ENCODE measurements around the gene PPP6R2.

PPP6R2 gene

DNA sequence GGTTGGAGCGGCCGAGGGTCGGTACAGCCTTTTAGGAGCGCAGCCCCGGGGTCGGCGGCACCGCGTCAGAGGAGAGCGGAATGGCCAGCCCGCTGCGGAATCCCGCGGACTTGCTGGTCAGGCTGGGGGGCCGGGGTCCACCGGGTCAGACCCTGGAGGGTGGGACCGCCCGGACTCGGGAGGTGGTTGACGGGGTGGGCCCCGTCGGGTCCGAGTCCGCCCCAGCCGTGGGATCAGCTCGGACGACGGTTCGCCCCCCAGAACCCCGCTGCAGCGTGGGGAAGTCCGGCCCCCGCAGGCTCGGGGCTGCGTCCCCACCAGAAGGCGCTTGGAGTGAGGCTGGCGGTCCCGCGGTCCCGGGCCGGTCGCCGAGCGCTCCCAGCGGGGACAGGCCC, 137.9 kb downstream of the PPP6R2 start:
- H3K79me2 ChIP-seq (ENCODE audit: control insufficient read depth, low read length): no peaks in the 10 kb centered on the region
- peaks cover 23% of the 10 kb centered on the region for H3K4me1 ChIP-seq (ENCODE audit: control insufficient read depth, low read length)
- peaks cover 32% of the 10 kb centered on the region for H3K27me3 ChIP-seq (ENCODE audit: control insufficient read depth, low read length)
- TF ChIP-seq EZH2phosphoT487 (IDR thresholded peaks at IDR 0.05; ENCODE audit: borderline replicate concordance, low read length): no peak
- TF ChIP-seq, protein P1, sequence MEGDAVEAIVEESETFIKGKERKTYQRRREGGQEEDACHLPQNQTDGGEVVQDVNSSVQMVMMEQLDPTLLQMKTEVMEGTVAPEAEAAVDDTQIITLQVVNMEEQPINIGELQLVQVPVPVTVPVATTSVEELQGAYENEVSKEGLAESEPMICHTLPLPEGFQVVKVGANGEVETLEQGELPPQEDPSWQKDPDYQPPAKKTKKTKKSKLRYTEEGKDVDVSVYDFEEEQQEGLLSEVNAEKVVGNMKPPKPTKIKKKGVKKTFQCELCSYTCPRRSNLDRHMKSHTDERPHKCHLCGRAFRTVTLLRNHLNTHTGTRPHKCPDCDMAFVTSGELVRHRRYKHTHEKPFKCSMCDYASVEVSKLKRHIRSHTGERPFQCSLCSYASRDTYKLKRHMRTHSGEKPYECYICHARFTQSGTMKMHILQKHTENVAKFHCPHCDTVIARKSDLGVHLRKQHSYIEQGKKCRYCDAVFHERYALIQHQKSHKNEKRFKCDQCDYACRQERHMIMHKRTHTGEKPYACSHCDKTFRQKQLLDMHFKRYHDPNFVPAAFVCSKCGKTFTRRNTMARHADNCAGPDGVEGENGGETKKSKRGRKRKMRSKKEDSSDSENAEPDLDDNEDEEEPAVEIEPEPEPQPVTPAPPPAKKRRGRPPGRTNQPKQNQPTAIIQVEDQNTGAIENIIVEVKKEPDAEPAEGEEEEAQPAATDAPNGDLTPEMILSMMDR (IDR thresholded peaks at IDR 0.05; ENCODE audit: low read depth, low read length, poor library complexity, severe bottlenecking): no peak
- no peak overlapping the region for H3K27ac ChIP-seq (ENCODE audit: low read depth, low read length)
- peak overlapping the region; percentile 72 for H3K4me3 ChIP-seq (ENCODE audit: low read length)
- no peaks in the 10 kb centered on the region for H4K20me1 ChIP-seq (ENCODE audit: control insufficient read depth, insufficient read depth, low read depth, low read length)
- H3K9me3 ChIP-seq (ENCODE audit: control insufficient read depth, insufficient read depth, low read length): no peaks in the 10 kb centered on the region
- H3K36me3 ChIP-seq (ENCODE audit: control insufficient read depth, low read length): no peaks in the 10 kb centered on the region
- H3K9me2 ChIP-seq (replicated peaks; ENCODE audit: control insufficient read depth, low read length): no peaks in the 10 kb centered on the region
- H3F3A ChIP-seq (ENCODE audit: control insufficient read depth, insufficient read depth): no peaks in the 10 kb centered on the region
- peak overlapping the region; percentile 80 for H3K4me2 ChIP-seq (ENCODE audit: low read length)

DNA sequence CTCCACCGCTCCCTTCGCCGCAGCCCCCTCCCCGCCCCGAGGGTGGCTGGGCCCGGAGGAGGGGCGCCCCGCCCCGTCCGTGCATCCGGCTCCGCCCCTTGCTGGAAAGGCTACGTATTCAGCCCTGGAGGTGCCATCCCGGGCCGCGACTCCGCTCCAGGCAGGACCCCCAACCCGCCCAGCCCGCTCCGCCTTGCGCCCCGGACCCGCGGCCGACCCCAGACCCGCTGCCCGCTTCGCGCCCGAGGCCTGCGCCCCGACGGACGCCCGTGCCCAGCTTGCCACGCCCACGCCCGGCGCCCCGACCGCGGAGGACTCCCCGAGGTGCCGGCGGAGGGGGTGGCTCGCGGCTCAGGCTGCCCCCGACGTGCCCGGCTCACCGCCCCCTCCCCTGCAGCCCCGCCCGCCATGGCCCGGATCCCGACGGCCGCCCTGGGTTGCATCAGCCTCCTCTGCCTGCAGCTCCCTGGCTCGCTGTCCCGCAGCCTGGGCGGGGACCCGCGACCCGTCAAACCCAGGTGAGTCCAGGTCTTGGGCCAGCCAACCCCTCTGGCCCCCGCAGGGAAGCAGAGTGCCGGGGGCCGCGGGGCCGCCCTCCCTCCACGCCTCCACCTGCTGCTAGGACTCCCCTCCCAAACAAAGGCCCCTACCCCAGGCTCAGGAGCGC, 138.4 kb downstream of the PPP6R2 start, which contains the start of gene ADM2:
Gene ADM2 (plus strand): TSS at position 104 of the 667 bp plus-strand sequence. CDS start 305 bp downstream, at position 409.
- no peaks in the 10 kb centered on the region for H3F3A ChIP-seq (ENCODE audit: control insufficient read depth, insufficient read depth)
- no peaks in the 10 kb centered on the region for H3K9me2 ChIP-seq (replicated peaks; ENCODE audit: control insufficient read depth, low read length)
- peaks cover 32% of the 10 kb centered on the region for H3K27me3 ChIP-seq (ENCODE audit: control insufficient read depth, low read length)
- no peak within 1 kb of the TSS for H3K27ac ChIP-seq (ENCODE audit: low read depth, low read length)
- H3K4me2 ChIP-seq (ENCODE audit: low read length): peak within 1 kb of the TSS; percentile 80
- H3K4me1 ChIP-seq (ENCODE audit: control insufficient read depth, low read length): peaks cover 23% of the 10 kb centered on the region
- H3K9me3 ChIP-seq (ENCODE audit: control insufficient read depth, insufficient read depth, low read length): no peaks in the 10 kb centered on the region
- no peak for TF ChIP-seq EZH2phosphoT487 (IDR thresholded peaks at IDR 0.05; ENCODE audit: borderline replicate concordance, low read length)
- TF ChIP-seq, protein P1 (IDR thresholded peaks at IDR 0.05; ENCODE audit: low read depth, low read length, poor library complexity, severe bottlenecking): no peak
- H3K36me3 ChIP-seq (ENCODE audit: control insufficient read depth, low read length): no peaks in the 10 kb centered on the region
- no peaks in the 10 kb centered on the region for H4K20me1 ChIP-seq (ENCODE audit: control insufficient read depth, insufficient read depth, low read depth, low read length)
- peak within 1 kb of the TSS; percentile 72 for H3K4me3 ChIP-seq (ENCODE audit: low read length)
- H3K79me2 ChIP-seq (ENCODE audit: control insufficient read depth, low read length): no peaks in the 10 kb centered on the region

DNA sequence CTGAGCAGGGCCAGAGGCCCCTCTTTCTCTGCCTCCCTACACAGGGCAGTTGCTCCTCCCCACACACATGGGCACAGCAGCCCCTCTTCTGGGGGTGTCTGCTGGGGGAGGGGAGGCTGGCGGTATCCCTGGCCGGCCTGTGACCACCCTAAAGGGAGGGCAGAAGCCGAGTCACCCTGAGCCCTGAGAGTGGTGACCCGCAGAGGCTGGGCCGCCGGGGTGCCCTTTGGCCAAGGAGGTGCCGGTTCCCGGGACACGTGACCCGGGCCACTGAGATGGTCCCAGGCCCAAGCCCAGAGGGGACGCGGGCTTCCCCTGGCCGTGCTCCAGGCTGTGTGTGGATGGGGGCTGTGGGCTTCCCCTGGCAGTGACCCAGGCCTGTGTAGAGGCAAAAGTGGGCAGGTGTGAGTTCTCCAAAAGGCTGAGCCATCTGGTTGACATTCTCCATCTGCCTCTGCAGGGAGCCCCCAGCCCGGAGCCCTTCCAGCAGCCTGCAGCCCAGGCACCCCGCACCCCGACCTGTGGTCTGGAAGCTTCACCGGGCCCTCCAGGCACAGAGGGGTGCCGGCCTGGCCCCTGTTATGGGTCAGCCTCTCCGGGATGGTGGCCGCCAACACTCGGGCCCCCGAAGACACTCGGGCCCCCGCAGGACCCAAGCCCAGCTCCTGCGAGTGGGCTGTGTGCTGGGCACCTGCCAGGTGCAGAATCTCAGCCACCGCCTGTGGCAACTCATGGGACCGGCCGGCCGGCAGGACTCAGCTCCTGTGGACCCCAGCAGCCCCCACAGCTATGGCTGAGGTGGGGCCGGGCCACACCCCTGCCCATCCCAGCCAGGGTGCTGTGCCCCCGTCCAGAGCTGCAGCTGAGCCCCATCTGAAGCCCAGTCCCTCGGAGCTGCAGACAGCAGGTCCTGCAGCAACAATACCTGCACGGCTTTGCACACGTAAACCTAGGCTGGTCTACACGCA, 139.3 kb downstream of the PPP6R2 start:
- H4K20me1 ChIP-seq (ENCODE audit: control insufficient read depth, insufficient read depth, low read depth, low read length): no peaks in the 10 kb centered on the region
- peaks cover 32% of the 10 kb centered on the region for H3K27me3 ChIP-seq (ENCODE audit: control insufficient read depth, low read length)
- no peaks in the 10 kb centered on the region for H3K79me2 ChIP-seq (ENCODE audit: control insufficient read depth, low read length)
- H3K9me2 ChIP-seq (replicated peaks; ENCODE audit: control insufficient read depth, low read length): no peaks in the 10 kb centered on the region
- no peak for TF ChIP-seq EZH2phosphoT487 (IDR thresholded peaks at IDR 0.05; ENCODE audit: borderline replicate concordance, low read length)
- TF ChIP-seq, protein P1 (IDR thresholded peaks at IDR 0.05; ENCODE audit: low read depth, low read length, poor library complexity, severe bottlenecking): no peak
- H3K4me3 ChIP-seq (ENCODE audit: low read length): peak overlapping the region; percentile 72
- H3K27ac ChIP-seq (ENCODE audit: low read depth, low read length): no peak overlapping the region
- no peaks in the 10 kb centered on the region for H3K9me3 ChIP-seq (ENCODE audit: control insufficient read depth, insufficient read depth, low read length)
- H3K36me3 ChIP-seq (ENCODE audit: control insufficient read depth, low read length): no peaks in the 10 kb centered on the region
- H3K4me1 ChIP-seq (ENCODE audit: control insufficient read depth, low read length): peaks cover 23% of the 10 kb centered on the region
- peak overlapping the region; percentile 80 for H3K4me2 ChIP-seq (ENCODE audit: low read length)
- H3F3A ChIP-seq (ENCODE audit: control insufficient read depth, insufficient read depth): no peaks in the 10 kb centered on the region

All from DOHH2 (cell line).